Vagina (tissue), 2 donors: ENCODE results near the gene PEX26.

Experiments used
- POLR2A ChIP-seq, 2 donors: fragments of 450-650 bp; IDR thresholded peaks; one replicate each; pipeline ENCODE4 v1.6.1; 2017; ENCODE audit warnings: antibody characterized with exemption in 2 of 2, mild to moderate bottlenecking in 2 of 2, moderate library complexity in 2 of 2
- POLR2AphosphoS5 ChIP-seq, 2 donors: sonication (generic); formaldehyde crosslinking; IDR thresholded peaks; one replicate each; pipeline ENCODE4 v1.9.0; 2017; ENCODE audit warnings: antibody characterized with exemption in 2 of 2, mild to moderate bottlenecking in 2 of 2, low read depth in 1 of 2; ENCODE audit not compliant: insufficient read depth in 1 of 2

DNA sequence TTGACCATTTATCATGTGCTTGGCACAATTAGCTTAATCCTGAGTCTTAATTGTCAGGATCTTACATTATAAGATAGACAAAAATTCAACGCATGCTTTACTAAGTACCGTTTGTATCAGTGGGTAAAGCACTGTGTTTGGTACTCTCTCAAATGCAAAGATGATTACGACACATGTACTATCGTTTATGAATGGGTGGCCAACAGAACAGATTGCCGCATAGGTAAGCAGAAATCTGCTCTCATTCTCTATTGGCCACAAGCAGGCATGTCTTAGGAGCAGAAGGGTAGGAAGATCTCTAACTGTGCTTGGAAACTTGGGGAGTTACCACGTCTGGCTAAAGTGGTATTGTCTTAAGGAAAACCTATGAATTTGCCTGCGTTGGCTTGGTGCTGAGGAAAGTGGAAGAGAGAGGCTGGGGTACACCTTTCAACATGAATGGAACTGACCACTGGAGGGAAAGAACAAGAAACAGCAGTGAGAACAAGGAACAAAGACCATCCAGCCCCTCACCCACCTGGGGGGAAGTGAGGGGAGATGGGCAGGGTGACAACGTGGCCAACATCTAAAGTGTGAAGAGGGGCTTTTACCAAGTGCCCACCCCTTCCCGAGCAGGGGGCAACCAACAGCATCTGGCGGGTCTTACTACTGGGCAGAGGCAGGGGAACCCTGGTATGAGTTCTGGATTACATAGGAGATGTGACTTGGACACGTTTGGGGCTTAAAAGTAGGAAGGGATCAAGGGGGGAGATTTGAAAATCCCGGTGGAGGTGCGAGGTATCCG lies 31.8 kb downstream of the PEX26 start:
- no peak for TF ChIP-seq POLR2A (IDR thresholded peaks at IDR 0.05)
- no peak for TF ChIP-seq POLR2AphosphoS5 (IDR thresholded peaks at IDR 0.05; ENCODE audit: insufficient read depth in 1 of 2, low read depth in 1 of 2)
